MCF 10A (cell line): Measurements from ENCODE around the gene TOMM34. TPM values are rescaled to one million over a fixed set of nuclear protein-coding genes. Genes with fewer than 3 reads are reported as not detected.

Experiments
- BruUV-seq: library from RNA; stranded (reverse); fragments of 400-500 nt; replicated peaks from 2 replicates; lab custom pipeline; 2021; lab: Mats Ljungman, UMichigan
- CTCF ChIA-PET: fragments of 300-600 bp; sonication (Branson Sonifier 250); formaldehyde crosslinking; extraction: SDS; loops from one replicate; lab custom pipeline; 2021; ENCODE audit warnings: antibody characterized with exemption, inconsistent platforms; lab: Yijun Ruan, JAX
- POLR2A ChIA-PET: fragments of 300-600, 350-650 bp; sonication (Branson Sonifier 250); formaldehyde crosslinking; extraction: SDS; loops from one replicate; lab custom pipeline; 2020; ENCODE audit warnings: antibody characterized with exemption, inconsistent platforms; lab: Yijun Ruan, JAX
- DNase-seq: peaks from one replicate; pipeline ENCODE4 v3.0.0-alpha.2; 2018; ENCODE audit not compliant: unreplicated experiment
- H3K27ac Mint-ChIP-seq: one replicate; pipeline ENCODE4 v1.8.0; 2022; ENCODE audit warnings: mild to moderate bottlenecking, low read depth, mixed read lengths; ENCODE audit not compliant: unreplicated experiment
- H3K27me3 Mint-ChIP-seq: one replicate; pipeline ENCODE4 v1.8.0; 2022; ENCODE audit warnings: mixed read lengths; ENCODE audit not compliant: insufficient read depth, unreplicated experiment
- H3K36me3 Mint-ChIP-seq: one replicate; pipeline ENCODE4 v1.8.0; 2022; ENCODE audit warnings: mild to moderate bottlenecking, moderate library complexity, mixed read lengths; ENCODE audit not compliant: insufficient read depth, unreplicated experiment
- H3K4me1 Mint-ChIP-seq: one replicate; pipeline ENCODE4 v1.8.0; 2022; ENCODE audit warnings: mixed read lengths; ENCODE audit not compliant: insufficient read depth, unreplicated experiment
- H3K4me3 Mint-ChIP-seq: one replicate; pipeline ENCODE4 v1.8.0; 2022; ENCODE audit warnings: mild to moderate bottlenecking, moderate library complexity, mixed read lengths; ENCODE audit not compliant: unreplicated experiment
- H3K9me3 Mint-ChIP-seq: one replicate; pipeline ENCODE4 v1.8.0; 2022; ENCODE audit warnings: mixed read lengths; ENCODE audit not compliant: unreplicated experiment
- CTCF ChIP-seq: fragments of 200-600 bp; IDR thresholded peaks from one replicate; pipeline ENCODE4 v1.8.0; 2022; ENCODE audit warnings: antibody characterized with exemption, mild to moderate bottlenecking; ENCODE audit not compliant: unreplicated experiment
- intact Hi-C: fragments of 100-400 bp; cut with micrococcal nuclease; formaldehyde crosslinking; loops from 2 replicates; pipeline ENCODE4 v1.14.1; 2022
- total RNA-seq: library from RNA; stranded (reverse); gene quantifications from 2 replicates; pipeline ENCODE4 v1.2.3, GENCODE V29; 2022

TOMM34 gene
- total RNA-seq, 1 experiment from 2014 or later = 60.0 TPM

GRCh38 chr20:44954211-44954610 lies 6.0 kb downstream of the TOMM34 start:
- H3K4me3 Mint-ChIP-seq = no peak overlapping the region
- no peaks in the 10 kb centered on the region for H3K9me3 Mint-ChIP-seq
- ChIA-PET POLR2A (interaction anchor here (0.6 to 1.3 kb wide), 4 partner anchors 13 to 984 kb away, joined by 3 to 4 read pairs (median 3); no protein-coding TSS in a partner anchor), CTCF (interaction anchor here (0.7 to 1.1 kb wide), 3 partner anchors 9 to 339 kb away, joined by 3 to 5 read pairs (median 3); no protein-coding TSS in a partner anchor)
- intact Hi-C loops = no loop called here
- H3K36me3 Mint-ChIP-seq = peaks cover 86% of the 10 kb centered on the region
- H3K27ac Mint-ChIP-seq = no peak overlapping the region
- no peak for TF ChIP-seq CTCF
- DNase-seq = no peak
- H3K4me1 Mint-ChIP-seq = peaks cover 24% of the 10 kb centered on the region
- H3K27me3 Mint-ChIP-seq = no peaks in the 10 kb centered on the region
- BruUV-seq = no TSS peak

- TF ChIP-seq CTCF = no peak
- intact Hi-C loops = no loop called here
- Mint-ChIP-seq H3K27me3 (no peaks in the 10 kb centered on the region), H3K9me3 (no peaks in the 10 kb centered on the region), H3K27ac (no peak overlapping the region), H3K36me3 (peaks cover 89% of the 10 kb centered on the region), H3K4me3 (no peak overlapping the region), H3K4me1 (peaks cover 10% of the 10 kb centered on the region)
- ChIA-PET POLR2A (interaction anchor here (2.2 kb wide), 1 partner anchor 8 kb away, joined by 16 read pairs; the partner anchor contains the start of gene TOMM34), CTCF (interaction anchor here (1.2 to 1.5 kb wide), 3 partner anchors 10 to 91 kb away, joined by 3 to 4 read pairs (median 4); no protein-coding TSS in a partner anchor)
- no peak for DNase-seq
- BruUV-seq = no TSS peak
These were observed 7.5 kb downstream of the TOMM34 start for GRCh38 chr20:44952731-44953130.

DNA sequence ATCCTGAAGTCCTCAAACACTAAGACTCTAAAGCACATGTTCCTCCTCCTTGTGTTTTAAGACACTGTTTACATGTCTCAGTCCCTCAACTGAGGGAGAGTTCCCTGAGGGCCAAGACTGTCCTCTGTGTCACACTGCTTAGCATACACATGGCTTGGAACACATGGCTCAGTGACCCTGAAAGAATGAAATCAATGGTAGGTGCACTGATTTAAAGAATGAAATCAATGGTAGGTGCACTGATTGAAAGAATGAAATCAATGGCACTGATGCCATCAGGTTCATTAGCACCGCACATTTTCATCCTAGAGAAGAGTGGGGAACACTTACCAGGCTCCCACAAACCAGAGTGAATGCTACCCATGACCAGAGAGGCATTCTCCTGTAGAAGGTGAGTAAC lies 9.8 kb downstream of the TOMM34 start:
- no peak for DNase-seq
- no peak overlapping the region for H3K4me3 Mint-ChIP-seq
- intact Hi-C loops = no loop called here
- CTCF ChIA-PET = no interaction called here
- peak overlapping the region; percentile 3 for H3K27ac Mint-ChIP-seq
- BruUV-seq = no TSS peak
- peaks cover 10% of the 10 kb centered on the region for H3K4me1 Mint-ChIP-seq
- POLR2A ChIA-PET = interaction anchor here (2.2 to 4.1 kb wide), 3 partner anchors 8 to 10 kb away, joined by 12 to 29 read pairs (median 16); partner anchors contain the start of gene TOMM34
- no peaks in the 10 kb centered on the region for H3K27me3 Mint-ChIP-seq
- H3K9me3 Mint-ChIP-seq = no peaks in the 10 kb centered on the region
- peaks cover 81% of the 10 kb centered on the region for H3K36me3 Mint-ChIP-seq
- TF ChIP-seq CTCF = no peak

DNA sequence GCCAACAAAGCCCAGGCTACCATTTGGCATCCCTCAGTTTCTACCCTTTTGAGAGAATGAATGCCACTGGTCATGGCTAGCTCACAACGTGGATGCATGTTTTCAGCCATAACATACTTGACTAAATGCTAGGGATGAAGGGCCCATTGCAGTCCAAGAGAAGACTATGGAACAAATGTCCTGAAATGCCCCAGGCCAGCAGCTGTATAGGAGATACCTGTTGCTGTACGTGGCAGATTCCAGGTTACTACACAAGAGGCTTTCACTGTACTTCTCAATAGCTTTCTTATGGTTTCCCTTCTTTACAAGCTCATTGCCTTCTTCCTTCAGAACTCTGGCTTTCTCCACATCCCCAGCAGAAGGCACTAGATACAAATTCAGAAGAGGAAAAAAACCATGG lies 11.7 kb downstream of the TOMM34 start:
- CTCF ChIA-PET = interaction anchor here (0.7 to 0.8 kb wide), 2 partner anchors 29 to 59 kb away, joined by 3 read pairs; no protein-coding TSS in a partner anchor
- TF ChIP-seq CTCF = no peak
- intact Hi-C loops = no loop called here
- no peak for DNase-seq
- H3K9me3 Mint-ChIP-seq = no peaks in the 10 kb centered on the region
- no peak overlapping the region for H3K27ac Mint-ChIP-seq
- peaks cover 81% of the 10 kb centered on the region for H3K36me3 Mint-ChIP-seq
- POLR2A ChIA-PET = interaction anchor here (0.8 to 4.1 kb wide), 7 partner anchors 11 to 94 kb away, joined by 3 to 29 read pairs (median 3); partner anchors contain the start of gene TOMM34
- H3K4me3 Mint-ChIP-seq = no peak overlapping the region
- H3K27me3 Mint-ChIP-seq = no peaks in the 10 kb centered on the region
- peaks cover 9% of the 10 kb centered on the region for H3K4me1 Mint-ChIP-seq
- BruUV-seq = no TSS peak
